ENCODE results near the gene CPVL.

Gene CPVL

GRCh38 chr7:29066641-29067040 is 79.7 kb downstream of the CPVL start:
- no peaks in the 10 kb centered on the region for H3K4me1 ChIP-seq (ENCODE audit: control insufficient read depth, insufficient read depth, low read depth, low read length)
- no peak overlapping the region for H2AFZ ChIP-seq (ENCODE audit: low read depth, low read length)
- H3K9ac ChIP-seq (ENCODE audit: low read length), result no peak overlapping the region
- DNase-seq, result no peak
- H3K18ac ChIP-seq (ENCODE audit: low read depth in 1 of 2, low read length in 2 of 2), result no peak overlapping the region
- no peak overlapping the region for H3K27ac ChIP-seq (ENCODE audit: low read length, poor library complexity, severe bottlenecking)
- no peak overlapping the region for H2BK120ac ChIP-seq (ENCODE audit: low read depth, low read length)
- no peaks in the 10 kb centered on the region for H3K9me3 ChIP-seq (ENCODE audit: control insufficient read depth, low read length)
- 91% methylated on average over 2 of the region's 2 CpGs for WGBS
- H2BK12ac ChIP-seq (ENCODE audit: low read length in 2 of 2), result no peak overlapping the region
- no peaks in the 10 kb centered on the region for H3K79me1 ChIP-seq (replicated peaks; ENCODE audit: low read length, poor library complexity, severe bottlenecking)
- no peak overlapping the region for H3K4me3 ChIP-seq (ENCODE audit: insufficient read depth in 1 of 2, low read depth in 1 of 2, low read length in 2 of 2)
- no peaks in the 10 kb centered on the region for H3K27me3 ChIP-seq (ENCODE audit: control insufficient read depth in 1 of 2, insufficient read depth in 1 of 2, low read length in 2 of 2)
- no peak overlapping the region for H4K8ac ChIP-seq (ENCODE audit: low read length)
- H3K23ac ChIP-seq (ENCODE audit: low read length in 2 of 2), result no peak overlapping the region
- H2BK5ac ChIP-seq (ENCODE audit: low read depth, low read length, poor library complexity, severe bottlenecking), result no peak overlapping the region
- H4K91ac ChIP-seq (ENCODE audit: low read length), result peak overlapping the region; percentile 7
- H3K4me2 ChIP-seq (ENCODE audit: low read length, poor library complexity, severe bottlenecking), result no peak overlapping the region
- H3K36me3 ChIP-seq (ENCODE audit: control insufficient read depth in 1 of 2, insufficient read depth in 2 of 2, low read depth in 1 of 2, low read length in 2 of 2), result no peaks in the 10 kb centered on the region
- H2AK5ac ChIP-seq (ENCODE audit: low read length, severe bottlenecking), result no peak overlapping the region
- H3K4ac ChIP-seq (ENCODE audit: low read depth in 1 of 2, low read length in 2 of 2), result no peak overlapping the region
- no peak overlapping the region for H2BK15ac ChIP-seq (ENCODE audit: low read depth, poor library complexity, severe bottlenecking)
- no peak overlapping the region for H3K14ac ChIP-seq (ENCODE audit: low read length in 2 of 2)

- Histone ChIP-seq H2AFZ (ENCODE audit: low read depth, low read length) (no peak overlapping the region), H4K8ac (ENCODE audit: low read length) (no peak overlapping the region), H3K14ac (ENCODE audit: low read length in 2 of 2) (no peak overlapping the region), H3K27me3 (ENCODE audit: control insufficient read depth in 1 of 2, insufficient read depth in 1 of 2, low read length in 2 of 2) (no peaks in the 10 kb centered on the region), H3K4me2 (ENCODE audit: low read length, poor library complexity, severe bottlenecking) (no peak overlapping the region), H3K23ac (ENCODE audit: low read length in 2 of 2) (no peak overlapping the region), H3K9me3 (ENCODE audit: control insufficient read depth, low read length) (no peaks in the 10 kb centered on the region), H3K27ac (ENCODE audit: low read length, poor library complexity, severe bottlenecking) (no peak overlapping the region), H3K4me1 (ENCODE audit: control insufficient read depth, insufficient read depth, low read depth, low read length) (no peaks in the 10 kb centered on the region), H3K4ac (ENCODE audit: low read depth in 1 of 2, low read length in 2 of 2) (no peak overlapping the region), H4K91ac (ENCODE audit: low read length) (no peak overlapping the region), H3K18ac (ENCODE audit: low read depth in 1 of 2, low read length in 2 of 2) (no peak overlapping the region), H3K36me3 (ENCODE audit: control insufficient read depth in 1 of 2, insufficient read depth in 2 of 2, low read depth in 1 of 2, low read length in 2 of 2) (no peaks in the 10 kb centered on the region), H2BK5ac (ENCODE audit: low read depth, low read length, poor library complexity, severe bottlenecking) (no peak overlapping the region), H3K79me1 (replicated peaks; ENCODE audit: low read length, poor library complexity, severe bottlenecking) (no peaks in the 10 kb centered on the region), H2BK120ac (ENCODE audit: low read depth, low read length) (no peak overlapping the region), H2BK15ac (ENCODE audit: low read depth, poor library complexity, severe bottlenecking) (no peak overlapping the region), H3K4me3 (ENCODE audit: insufficient read depth in 1 of 2, low read depth in 1 of 2, low read length in 2 of 2) (no peak overlapping the region), H3K9ac (ENCODE audit: low read length) (no peak overlapping the region), H2BK12ac (ENCODE audit: low read length in 2 of 2) (no peak overlapping the region), H2AK5ac (ENCODE audit: low read length, severe bottlenecking) (no peak overlapping the region)
- DNase-seq, result no peak
- WGBS, result 92% methylated on average over 4 of the region's 5 CpGs
Measured at GRCh38 chr7:29065181-29065857, 81.0 kb downstream of the CPVL start.

- H4K8ac ChIP-seq (ENCODE audit: low read length), result no peak overlapping the region
- 94% methylated on average over 2 of the region's 2 CpGs for WGBS
- H3K4me2 ChIP-seq (ENCODE audit: low read length, poor library complexity, severe bottlenecking), result no peak overlapping the region
- no peak overlapping the region for H2AK5ac ChIP-seq (ENCODE audit: low read length, severe bottlenecking)
- no peak for DNase-seq
- no peaks in the 10 kb centered on the region for H3K4me1 ChIP-seq (ENCODE audit: control insufficient read depth, insufficient read depth, low read depth, low read length)
- H2BK120ac ChIP-seq (ENCODE audit: low read depth, low read length), result no peak overlapping the region
- H3K9me3 ChIP-seq (ENCODE audit: control insufficient read depth, low read length), result no peaks in the 10 kb centered on the region
- H2BK15ac ChIP-seq (ENCODE audit: low read depth, poor library complexity, severe bottlenecking), result no peak overlapping the region
- H3K4ac ChIP-seq (ENCODE audit: low read depth in 1 of 2, low read length in 2 of 2), result no peak overlapping the region
- no peak overlapping the region for H2BK12ac ChIP-seq (ENCODE audit: low read length in 2 of 2)
- H3K36me3 ChIP-seq (ENCODE audit: control insufficient read depth in 1 of 2, insufficient read depth in 2 of 2, low read depth in 1 of 2, low read length in 2 of 2), result no peaks in the 10 kb centered on the region
- H3K14ac ChIP-seq (ENCODE audit: low read length in 2 of 2), result no peak overlapping the region
- H3K27ac ChIP-seq (ENCODE audit: low read length, poor library complexity, severe bottlenecking), result no peak overlapping the region
- H3K79me1 ChIP-seq (replicated peaks; ENCODE audit: low read length, poor library complexity, severe bottlenecking), result no peaks in the 10 kb centered on the region
- no peak overlapping the region for H2AFZ ChIP-seq (ENCODE audit: low read depth, low read length)
- H2BK5ac ChIP-seq (ENCODE audit: low read depth, low read length, poor library complexity, severe bottlenecking), result no peak overlapping the region
- no peaks in the 10 kb centered on the region for H3K27me3 ChIP-seq (ENCODE audit: control insufficient read depth in 1 of 2, insufficient read depth in 1 of 2, low read length in 2 of 2)
- H3K18ac ChIP-seq (ENCODE audit: low read depth in 1 of 2, low read length in 2 of 2), result no peak overlapping the region
- H3K23ac ChIP-seq (ENCODE audit: low read length in 2 of 2), result no peak overlapping the region
- no peak overlapping the region for H3K4me3 ChIP-seq (ENCODE audit: insufficient read depth in 1 of 2, low read depth in 1 of 2, low read length in 2 of 2)
- no peak overlapping the region for H3K9ac ChIP-seq (ENCODE audit: low read length)
- no peak overlapping the region for H4K91ac ChIP-seq (ENCODE audit: low read length)
Measured at GRCh38 chr7:29063872-29064271, 82.5 kb downstream of the CPVL start.

- no peak overlapping the region for H2BK15ac ChIP-seq (ENCODE audit: low read depth, poor library complexity, severe bottlenecking)
- H3K27ac ChIP-seq (ENCODE audit: low read length, poor library complexity, severe bottlenecking), result no peak overlapping the region
- no peak overlapping the region for H4K91ac ChIP-seq (ENCODE audit: low read length)
- no peak overlapping the region for H3K14ac ChIP-seq (ENCODE audit: low read length in 2 of 2)
- H3K4me3 ChIP-seq (ENCODE audit: insufficient read depth in 1 of 2, low read depth in 1 of 2, low read length in 2 of 2), result no peak overlapping the region
- no peaks in the 10 kb centered on the region for H3K9me3 ChIP-seq (ENCODE audit: control insufficient read depth, low read length)
- H2BK5ac ChIP-seq (ENCODE audit: low read depth, low read length, poor library complexity, severe bottlenecking), result no peak overlapping the region
- H3K4me2 ChIP-seq (ENCODE audit: low read length, poor library complexity, severe bottlenecking), result no peak overlapping the region
- no peak overlapping the region for H2AFZ ChIP-seq (ENCODE audit: low read depth, low read length)
- H3K23ac ChIP-seq (ENCODE audit: low read length in 2 of 2), result no peak overlapping the region
- H3K79me1 ChIP-seq (replicated peaks; ENCODE audit: low read length, poor library complexity, severe bottlenecking), result no peaks in the 10 kb centered on the region
- H3K4ac ChIP-seq (ENCODE audit: low read depth in 1 of 2, low read length in 2 of 2), result no peak overlapping the region
- WGBS, result 100% methylated on average over 3 of the region's 3 CpGs
- no peak overlapping the region for H2AK5ac ChIP-seq (ENCODE audit: low read length, severe bottlenecking)
- H4K8ac ChIP-seq (ENCODE audit: low read length), result no peak overlapping the region
- no peak overlapping the region for H2BK12ac ChIP-seq (ENCODE audit: low read length in 2 of 2)
- no peak overlapping the region for H2BK120ac ChIP-seq (ENCODE audit: low read depth, low read length)
- H3K36me3 ChIP-seq (ENCODE audit: control insufficient read depth in 1 of 2, insufficient read depth in 2 of 2, low read depth in 1 of 2, low read length in 2 of 2), result no peaks in the 10 kb centered on the region
- no peaks in the 10 kb centered on the region for H3K4me1 ChIP-seq (ENCODE audit: control insufficient read depth, insufficient read depth, low read depth, low read length)
- H3K18ac ChIP-seq (ENCODE audit: low read depth in 1 of 2, low read length in 2 of 2), result no peak overlapping the region
- DNase-seq, result no peak
- H3K9ac ChIP-seq (ENCODE audit: low read length), result no peak overlapping the region
- no peaks in the 10 kb centered on the region for H3K27me3 ChIP-seq (ENCODE audit: control insufficient read depth in 1 of 2, insufficient read depth in 1 of 2, low read length in 2 of 2)
Measured at GRCh38 chr7:29063236-29063635, 83.1 kb downstream of the CPVL start.
